Stimulated activated naive CD8-positive, alpha-beta T cell treated with anti-CD3 and anti-CD28 coated beads, Interleukin-15, Interleukin-2, amounts not matched to agents 100 ng/mL and 50 ng/mL, for 24 hours (primary cell): ENCODE data around the gene FGF16.
A peak's percentile ranks its signal among the peaks of the same experiment; 100 is the strongest.

Source experiments
- H3K27ac Mint-ChIP-seq: one replicate; pipeline ENCODE4 v1.8.0; 2021; ENCODE audit warnings: mild to moderate bottlenecking, mixed read lengths
- H3K27me3 Mint-ChIP-seq: one replicate; pipeline ENCODE4 v1.8.0; 2021; ENCODE audit warnings: mixed read lengths
- H3K36me3 Mint-ChIP-seq: one replicate; pipeline ENCODE4 v1.8.0; 2021; ENCODE audit warnings: low read depth, mixed read lengths
- H3K4me1 Mint-ChIP-seq: one replicate; pipeline ENCODE4 v1.8.0; 2021; ENCODE audit warnings: low read depth, mixed read lengths
- H3K4me3 Mint-ChIP-seq: one replicate; pipeline ENCODE4 v1.8.0; 2021; ENCODE audit warnings: mild to moderate bottlenecking, mixed read lengths
- H3K9me3 Mint-ChIP-seq: one replicate; pipeline ENCODE4 v1.8.0; 2021; ENCODE audit warnings: mixed read lengths

The FGF16 gene

DNA sequence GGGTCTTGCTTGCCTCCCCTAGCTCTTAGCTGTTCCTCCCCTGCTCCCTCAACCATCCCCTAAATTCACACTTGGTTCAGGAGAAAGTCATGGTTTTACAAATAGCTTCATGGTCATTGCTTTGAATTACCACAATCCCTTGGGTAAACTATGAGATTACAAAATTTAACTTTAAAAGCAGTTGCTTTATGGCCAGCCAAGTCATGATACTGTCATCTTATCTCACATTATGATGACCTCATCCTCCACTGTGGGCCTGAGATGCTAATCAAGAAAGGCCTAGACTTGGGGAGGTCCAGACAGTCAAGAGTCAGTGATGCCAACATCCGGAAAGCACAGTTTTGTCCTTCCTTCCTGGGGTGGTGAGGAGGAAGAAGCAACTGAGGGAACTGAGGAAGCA, 10.5 kb upstream of the FGF16 start:
- no peak overlapping the region for H3K4me3 Mint-ChIP-seq
- H3K27me3 Mint-ChIP-seq = no peaks in the 10 kb centered on the region
- no peak overlapping the region for H3K27ac Mint-ChIP-seq
- no peaks in the 10 kb centered on the region for H3K36me3 Mint-ChIP-seq
- no peaks in the 10 kb centered on the region for H3K9me3 Mint-ChIP-seq
- no peaks in the 10 kb centered on the region for H3K4me1 Mint-ChIP-seq

DNA sequence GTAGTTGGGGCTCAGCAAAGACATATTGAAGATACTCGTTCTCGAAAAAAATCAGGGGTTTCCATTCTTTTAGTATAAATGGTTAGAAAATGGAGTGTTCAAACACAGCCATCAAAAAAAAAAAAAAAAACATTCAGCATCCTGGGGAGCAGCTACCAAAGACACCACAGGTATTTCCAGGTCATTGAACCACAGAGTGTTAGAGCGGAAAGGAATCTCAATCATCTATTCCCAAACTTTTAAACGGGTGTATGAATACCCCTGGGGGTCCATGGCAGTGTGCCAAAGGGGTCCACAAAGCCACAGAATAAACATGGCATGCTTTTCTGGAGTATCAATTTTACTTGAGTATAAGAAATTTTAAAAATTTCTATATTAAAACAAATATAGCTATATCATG, 6.9 kb upstream of the FGF16 start:
- Mint-ChIP-seq H3K4me3 (no peak overlapping the region), H3K4me1 (peaks cover 3% of the 10 kb centered on the region), H3K27ac (no peak overlapping the region), H3K36me3 (no peaks in the 10 kb centered on the region), H3K9me3 (no peaks in the 10 kb centered on the region), H3K27me3 (peaks cover 13% of the 10 kb centered on the region)

DNA sequence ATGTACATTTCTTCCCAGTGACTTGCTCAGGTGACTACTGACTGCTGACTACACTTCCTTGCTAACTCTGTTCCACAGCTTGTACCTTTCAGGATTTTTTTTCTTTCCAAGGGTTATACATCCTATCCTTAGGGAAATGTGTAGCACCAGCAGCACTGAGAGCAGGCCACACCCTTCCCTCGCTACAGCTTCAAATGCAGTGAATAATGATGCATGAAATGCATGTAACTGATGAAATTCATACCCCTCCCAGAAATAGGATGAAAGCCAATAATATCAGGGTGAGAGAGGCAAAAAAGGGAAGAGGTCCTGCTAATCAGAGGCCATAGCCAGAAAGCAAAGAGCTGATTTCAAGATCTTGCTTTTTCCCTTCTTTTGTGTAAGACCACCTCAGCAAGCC, 6.2 kb upstream of the FGF16 start:
- Mint-ChIP-seq H3K4me3 (no peak overlapping the region), H3K4me1 (peaks cover 3% of the 10 kb centered on the region)

DNA sequence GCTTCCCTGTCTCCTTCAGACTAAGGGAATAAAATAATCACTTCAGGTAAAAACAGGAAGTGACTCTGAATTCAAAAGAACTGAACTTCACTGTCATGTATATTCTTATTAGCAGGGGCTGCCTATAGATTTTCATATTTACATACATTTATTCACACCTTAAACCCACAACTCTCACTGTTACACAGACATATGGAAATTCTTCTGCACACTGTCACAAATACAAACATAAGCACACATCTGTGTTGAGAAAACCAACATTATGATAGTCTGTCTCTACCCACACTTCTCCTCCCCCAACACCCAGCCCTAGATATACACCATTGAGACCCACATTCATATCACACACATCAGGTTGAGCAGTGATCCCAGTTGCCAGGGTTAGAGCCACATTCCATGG, 5.7 kb upstream of the FGF16 start:
- Mint-ChIP-seq H3K9me3 (no peaks in the 10 kb centered on the region), H3K36me3 (no peaks in the 10 kb centered on the region), H3K4me1 (peaks cover 3% of the 10 kb centered on the region), H3K27ac (no peak overlapping the region), H3K4me3 (no peak overlapping the region), H3K27me3 (peaks cover 18% of the 10 kb centered on the region)

More for the DNA sequence above, 6.2 kb upstream of the FGF16 start:
- Mint-ChIP-seq H3K36me3 (no peaks in the 10 kb centered on the region), H3K27me3 (peaks cover 18% of the 10 kb centered on the region), H3K27ac (no peak overlapping the region), H3K9me3 (no peaks in the 10 kb centered on the region)

DNA sequence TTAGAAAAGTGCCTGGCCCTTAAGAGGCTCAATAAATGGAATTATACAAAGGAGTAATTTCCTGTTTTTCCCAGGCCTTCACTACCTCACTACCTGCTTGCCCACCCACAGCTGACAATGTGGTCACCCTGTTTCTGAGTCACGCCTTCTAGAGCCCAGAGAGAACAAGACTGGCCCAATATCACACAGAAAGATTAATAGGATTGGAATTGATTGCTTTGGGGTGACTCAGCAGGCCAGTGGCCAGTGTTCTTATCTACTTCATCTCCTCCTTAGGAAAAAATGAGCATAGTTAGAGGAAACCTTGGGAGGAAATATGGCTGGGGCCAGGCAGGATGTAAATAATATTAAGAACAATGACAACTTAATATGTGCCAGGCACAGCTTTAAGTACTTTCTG, 4.5 kb upstream of the FGF16 start:
- no peaks in the 10 kb centered on the region for H3K9me3 Mint-ChIP-seq
- no peaks in the 10 kb centered on the region for H3K36me3 Mint-ChIP-seq
- no peak overlapping the region for H3K4me3 Mint-ChIP-seq
- H3K4me1 Mint-ChIP-seq = peaks cover 11% of the 10 kb centered on the region
- no peak overlapping the region for H3K27ac Mint-ChIP-seq
- H3K27me3 Mint-ChIP-seq = peaks cover 25% of the 10 kb centered on the region

DNA sequence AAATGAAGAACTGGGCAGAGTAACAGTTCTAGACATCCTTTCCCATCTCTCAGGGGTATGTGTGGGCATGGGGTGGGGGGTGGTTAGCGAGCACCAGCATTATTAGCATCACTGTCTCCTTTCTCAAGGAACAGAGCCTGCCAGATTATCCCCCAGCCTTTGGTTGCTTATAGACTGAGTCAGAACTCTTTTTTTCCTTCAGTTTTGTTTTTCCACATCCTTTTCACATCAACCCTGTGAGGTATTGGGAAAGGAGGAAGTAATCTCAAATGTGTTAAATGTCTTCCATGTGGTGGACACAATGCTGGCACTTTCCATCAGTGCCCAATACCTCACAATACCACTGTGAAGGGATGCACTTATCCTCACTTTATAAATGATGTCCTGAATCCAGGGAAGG, 3.1 kb upstream of the FGF16 start:
- Mint-ChIP-seq H3K27ac (no peak overlapping the region), H3K9me3 (no peaks in the 10 kb centered on the region), H3K4me1 (peaks cover 11% of the 10 kb centered on the region), H3K27me3 (peaks cover 31% of the 10 kb centered on the region), H3K36me3 (no peaks in the 10 kb centered on the region), H3K4me3 (no peak overlapping the region)

DNA sequence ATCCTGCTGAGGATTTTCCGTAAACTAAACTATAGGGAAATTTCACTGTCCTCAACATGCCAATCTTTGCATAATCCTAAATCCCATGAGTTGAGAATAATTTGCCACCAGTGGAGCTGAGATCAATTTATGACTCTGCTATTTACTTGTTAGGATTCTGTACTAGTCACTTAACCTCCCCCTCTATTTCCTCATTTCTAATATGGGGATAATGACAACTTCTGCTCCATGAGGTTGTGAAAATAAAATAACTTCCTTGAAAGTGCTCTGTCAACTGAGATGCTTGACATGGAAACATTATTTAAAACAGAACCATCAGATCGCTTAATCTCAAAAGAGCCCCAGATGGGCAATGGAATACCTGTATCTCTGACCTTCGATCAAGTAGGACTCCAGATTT, 2.6 kb upstream of the FGF16 start:
- Mint-ChIP-seq H3K27me3 (peaks cover 31% of the 10 kb centered on the region), H3K4me3 (no peak overlapping the region), H3K36me3 (no peaks in the 10 kb centered on the region)

DNA sequence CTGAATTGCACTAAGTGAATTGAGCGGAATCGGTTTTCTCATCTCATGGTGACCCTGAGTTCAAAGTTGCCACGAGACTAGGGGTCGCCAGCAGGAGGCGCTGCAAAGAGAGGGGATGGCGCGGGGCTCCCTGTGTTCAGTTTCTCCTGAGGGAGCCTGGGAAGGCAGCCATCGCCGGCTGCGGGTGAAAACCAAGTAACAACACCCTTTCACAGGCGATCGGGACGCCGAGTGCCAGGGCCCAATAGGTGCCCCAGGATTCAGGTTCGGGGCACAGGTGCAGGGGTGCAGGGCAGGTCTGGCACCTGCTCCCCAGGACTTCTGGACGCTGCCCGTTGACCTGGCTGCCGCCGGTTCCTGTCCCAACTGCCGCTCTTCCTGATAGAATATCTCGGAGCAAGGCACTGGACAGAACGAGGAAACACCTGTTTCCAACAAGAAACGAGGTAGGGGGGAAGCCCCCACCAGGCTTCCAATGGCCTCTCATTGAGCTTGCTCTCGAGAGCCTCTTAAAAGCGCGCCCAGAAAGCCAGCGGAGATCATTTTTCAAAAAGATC, 1.1 kb upstream of the FGF16 start:
- no peak overlapping the region for H3K27ac Mint-ChIP-seq
- H3K36me3 Mint-ChIP-seq = no peaks in the 10 kb centered on the region
- H3K27me3 Mint-ChIP-seq = peaks cover 34% of the 10 kb centered on the region
- H3K4me3 Mint-ChIP-seq = peak overlapping the region; percentile 62
- H3K9me3 Mint-ChIP-seq = no peaks in the 10 kb centered on the region
- H3K4me1 Mint-ChIP-seq = peaks cover 11% of the 10 kb centered on the region

More for the DNA sequence above, 2.6 kb upstream of the FGF16 start:
- Mint-ChIP-seq H3K27ac (no peak overlapping the region), H3K4me1 (peaks cover 11% of the 10 kb centered on the region), H3K9me3 (no peaks in the 10 kb centered on the region)

DNA sequence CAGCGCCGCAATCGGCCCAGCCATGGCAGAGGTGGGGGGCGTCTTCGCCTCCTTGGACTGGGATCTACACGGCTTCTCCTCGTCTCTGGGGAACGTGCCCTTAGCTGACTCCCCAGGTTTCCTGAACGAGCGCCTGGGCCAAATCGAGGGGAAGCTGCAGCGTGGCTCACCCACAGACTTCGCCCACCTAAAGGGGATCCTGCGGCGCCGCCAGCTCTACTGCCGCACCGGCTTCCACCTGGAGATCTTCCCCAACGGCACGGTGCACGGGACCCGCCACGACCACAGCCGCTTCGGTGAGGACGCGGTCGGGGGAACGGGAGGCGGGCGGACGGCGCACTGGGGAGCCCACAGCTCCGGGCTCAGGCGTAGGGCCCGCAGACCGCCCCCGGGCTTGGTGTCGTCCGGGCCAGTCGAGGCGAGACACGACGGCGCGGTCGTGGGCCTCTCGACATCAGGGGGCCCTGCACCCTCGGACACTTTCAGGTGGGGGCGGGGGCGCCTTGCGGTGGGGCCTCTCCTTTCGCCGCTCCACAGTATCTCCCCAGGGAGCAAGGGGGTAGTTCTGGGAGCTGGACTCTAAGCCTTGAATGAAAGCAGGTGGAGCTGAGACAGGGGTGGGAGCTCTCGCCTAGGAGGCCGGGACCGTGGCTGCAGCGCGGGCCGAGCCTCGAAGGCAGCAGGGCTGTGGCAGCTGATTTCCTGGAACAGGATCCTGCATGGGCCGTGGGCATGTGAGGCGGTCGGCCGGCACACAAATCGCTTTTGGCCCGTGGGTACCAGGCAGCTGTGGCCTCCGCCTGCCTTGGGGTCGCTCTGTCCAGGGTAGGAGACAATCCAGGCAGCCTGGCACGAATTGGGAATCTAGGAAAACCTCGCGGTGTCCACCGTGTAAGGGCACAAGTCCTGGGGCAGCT, 722 bp downstream of the FGF16 start:
- Mint-ChIP-seq H3K4me1 (peaks cover 8% of the 10 kb centered on the region), H3K9me3 (no peaks in the 10 kb centered on the region), H3K4me3 (no peak overlapping the region), H3K27ac (no peak overlapping the region), H3K27me3 (peaks cover 34% of the 10 kb centered on the region), H3K36me3 (no peaks in the 10 kb centered on the region)

DNA sequence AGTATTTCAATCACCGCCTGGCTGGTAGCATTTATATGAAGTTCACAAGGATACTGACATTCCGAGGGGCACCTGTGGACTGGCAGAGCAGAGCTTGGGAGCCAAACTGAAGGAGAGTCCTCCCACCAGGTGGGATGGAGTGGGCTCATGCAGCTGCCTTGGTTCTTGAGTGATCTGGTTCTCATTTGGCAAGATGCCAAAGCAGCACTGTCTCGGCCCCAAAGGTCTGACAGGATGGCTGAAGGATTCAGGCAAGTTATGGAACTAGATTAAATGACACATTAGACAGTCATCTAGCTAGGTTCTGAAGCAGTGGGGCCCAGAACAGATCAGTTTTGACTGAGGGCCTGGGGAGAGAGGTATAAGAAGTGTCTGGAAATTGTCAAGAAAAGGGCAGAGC, 3.2 kb downstream of the FGF16 start:
- H3K4me3 Mint-ChIP-seq = no peak overlapping the region
- H3K36me3 Mint-ChIP-seq = no peaks in the 10 kb centered on the region
- H3K27me3 Mint-ChIP-seq = peaks cover 20% of the 10 kb centered on the region
- H3K9me3 Mint-ChIP-seq = no peaks in the 10 kb centered on the region
- no peak overlapping the region for H3K27ac Mint-ChIP-seq
- H3K4me1 Mint-ChIP-seq = peaks cover 8% of the 10 kb centered on the region

DNA sequence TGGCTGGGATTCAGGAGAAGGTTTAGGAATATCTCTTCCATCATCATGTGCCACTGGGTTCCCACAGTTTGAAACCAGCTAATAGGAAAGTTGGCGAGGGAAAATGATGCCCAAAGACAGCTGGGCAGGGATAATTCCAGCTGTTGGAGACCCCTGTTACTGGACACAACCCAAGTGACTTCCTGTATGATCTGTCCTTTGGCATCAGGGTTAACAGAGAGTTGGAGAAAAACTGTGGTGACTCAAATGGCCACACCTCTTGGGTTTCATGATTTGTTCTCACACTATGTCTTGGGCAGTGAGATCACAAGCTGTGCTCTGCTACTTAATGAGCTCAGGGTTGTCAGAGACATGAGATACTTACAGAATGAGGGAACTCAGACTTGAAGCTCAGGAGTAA, 3.8 kb downstream of the FGF16 start:
- Mint-ChIP-seq H3K36me3 (no peaks in the 10 kb centered on the region), H3K4me3 (no peak overlapping the region), H3K9me3 (no peaks in the 10 kb centered on the region), H3K27me3 (peaks cover 16% of the 10 kb centered on the region), H3K4me1 (peaks cover 8% of the 10 kb centered on the region), H3K27ac (no peak overlapping the region)

DNA sequence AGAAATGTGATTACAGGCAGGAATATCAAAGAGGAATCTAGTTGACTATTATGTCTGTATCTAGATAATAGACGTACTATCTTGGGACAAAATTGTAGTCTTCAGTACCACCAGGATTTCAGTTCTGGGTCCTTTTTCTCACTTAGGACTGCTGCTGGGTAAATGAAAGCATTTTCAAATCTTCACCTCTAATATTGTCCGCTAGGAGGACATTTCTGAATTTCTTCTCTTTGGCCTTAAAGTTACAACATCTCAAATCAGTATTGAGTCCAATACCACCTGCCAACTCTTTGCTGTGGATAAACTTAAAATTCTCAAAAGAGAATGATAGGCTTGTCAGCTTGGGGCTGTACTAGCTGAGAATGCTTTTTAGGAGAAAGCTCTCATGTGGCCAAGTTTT, 6.0 kb downstream of the FGF16 start:
- H3K36me3 Mint-ChIP-seq = no peaks in the 10 kb centered on the region
- H3K4me3 Mint-ChIP-seq = no peak overlapping the region
- no peaks in the 10 kb centered on the region for H3K4me1 Mint-ChIP-seq
- H3K27me3 Mint-ChIP-seq = peaks cover 9% of the 10 kb centered on the region
- no peak overlapping the region for H3K27ac Mint-ChIP-seq
- no peaks in the 10 kb centered on the region for H3K9me3 Mint-ChIP-seq

DNA sequence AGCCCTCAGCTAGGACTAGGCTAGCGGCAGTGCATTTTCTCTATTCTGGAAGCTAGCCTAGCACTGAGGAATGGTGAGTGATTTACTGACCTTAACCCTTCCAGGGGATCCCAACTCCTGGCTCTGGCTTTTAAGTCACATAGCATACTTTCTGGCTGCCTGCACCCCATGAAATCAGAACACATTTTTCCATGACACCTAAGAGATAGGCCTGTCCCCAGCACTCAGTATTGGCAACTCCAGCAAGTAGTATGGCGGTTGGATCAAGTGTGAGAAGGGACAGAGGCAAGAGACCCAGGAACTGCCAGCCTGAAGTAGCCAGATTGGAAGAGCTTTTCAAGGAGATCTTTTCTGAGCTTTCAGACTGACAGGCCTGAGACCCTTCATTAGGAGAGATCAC, 8.2 kb downstream of the FGF16 start:
- no peaks in the 10 kb centered on the region for H3K27me3 Mint-ChIP-seq
- no peak overlapping the region for H3K27ac Mint-ChIP-seq
- H3K36me3 Mint-ChIP-seq = no peaks in the 10 kb centered on the region
- no peaks in the 10 kb centered on the region for H3K9me3 Mint-ChIP-seq
- H3K4me1 Mint-ChIP-seq = no peaks in the 10 kb centered on the region
- no peak overlapping the region for H3K4me3 Mint-ChIP-seq

DNA sequence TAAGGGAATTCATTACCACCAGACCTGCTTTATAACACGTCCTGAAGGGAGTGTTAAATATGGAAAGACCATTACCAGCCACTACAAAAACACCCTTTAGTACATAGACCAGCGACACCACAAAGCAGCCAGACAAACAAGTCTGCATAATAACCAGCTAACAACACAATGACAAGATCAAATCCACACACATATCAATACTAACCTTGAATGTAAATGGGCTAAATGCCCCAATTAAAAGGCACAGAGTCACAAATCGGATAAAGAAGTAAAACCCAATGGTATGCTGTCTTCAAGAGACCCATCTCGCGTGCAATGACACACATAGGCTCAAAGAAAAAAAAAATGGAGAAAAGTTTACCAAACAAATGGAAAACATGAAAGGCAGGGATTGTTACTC, 36.9 kb downstream of the FGF16 start:
- H3K4me1 Mint-ChIP-seq = no peaks in the 10 kb centered on the region
- H3K4me3 Mint-ChIP-seq = no peak overlapping the region
- peaks cover 3% of the 10 kb centered on the region for H3K27me3 Mint-ChIP-seq
- H3K36me3 Mint-ChIP-seq = no peaks in the 10 kb centered on the region
- no peak overlapping the region for H3K27ac Mint-ChIP-seq
- H3K9me3 Mint-ChIP-seq = no peaks in the 10 kb centered on the region

DNA sequence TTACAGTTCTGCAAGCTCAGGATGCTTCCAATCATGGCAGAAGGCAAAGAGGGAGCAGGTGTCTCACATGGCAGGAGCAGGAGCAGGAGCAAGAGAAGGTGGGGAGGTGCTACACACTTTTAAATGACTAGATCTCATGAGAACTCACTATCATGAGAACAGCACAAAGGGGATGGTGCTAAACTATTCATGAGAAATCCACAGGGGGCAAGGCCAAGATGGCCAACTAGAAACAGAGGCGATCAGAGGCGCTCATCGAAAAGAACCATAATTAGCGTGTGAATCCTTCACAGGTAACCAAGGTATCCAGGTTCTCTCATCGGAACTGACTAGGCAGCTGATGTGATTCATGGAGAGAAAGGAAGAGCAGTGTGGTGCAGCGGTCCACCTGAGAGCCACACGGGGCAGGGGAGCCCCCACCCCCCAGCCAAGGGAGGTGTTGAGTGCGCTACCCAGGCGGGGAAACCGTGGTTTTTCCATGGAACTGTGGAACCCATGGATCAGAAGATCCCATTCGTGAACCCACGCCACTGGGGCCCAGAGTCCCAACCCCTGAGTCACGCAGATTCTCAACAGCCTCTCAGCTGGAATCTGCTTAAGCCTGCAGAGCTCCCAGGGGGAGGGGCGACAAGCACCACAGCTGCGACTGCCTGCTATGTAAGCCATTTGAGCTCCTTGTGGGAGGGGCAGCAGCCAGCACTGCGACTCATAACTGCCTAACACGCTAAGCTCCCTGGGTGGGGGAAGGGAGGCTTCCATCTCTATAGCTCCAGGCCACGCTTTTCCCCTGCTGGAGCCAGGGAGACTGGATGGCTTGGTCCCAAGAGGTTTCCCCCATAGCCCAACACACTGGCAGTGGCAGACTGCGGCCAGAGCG, 46.7 kb downstream of the FGF16 start:
- no peaks in the 10 kb centered on the region for H3K36me3 Mint-ChIP-seq
- H3K9me3 Mint-ChIP-seq = no peaks in the 10 kb centered on the region
- H3K27me3 Mint-ChIP-seq = no peaks in the 10 kb centered on the region
- H3K27ac Mint-ChIP-seq = no peak overlapping the region
- H3K4me1 Mint-ChIP-seq = no peaks in the 10 kb centered on the region
- no peak overlapping the region for H3K4me3 Mint-ChIP-seq
